Effector CD8-positive, alpha-beta T cell (primary cell): ENCODE data around the gene FAM114A2.

Experiments used
- DNase-seq: peaks from one replicate; lab custom pipeline; 2025; lab: John Stamatoyannopoulos, UW

Gene FAM114A2

DNA sequence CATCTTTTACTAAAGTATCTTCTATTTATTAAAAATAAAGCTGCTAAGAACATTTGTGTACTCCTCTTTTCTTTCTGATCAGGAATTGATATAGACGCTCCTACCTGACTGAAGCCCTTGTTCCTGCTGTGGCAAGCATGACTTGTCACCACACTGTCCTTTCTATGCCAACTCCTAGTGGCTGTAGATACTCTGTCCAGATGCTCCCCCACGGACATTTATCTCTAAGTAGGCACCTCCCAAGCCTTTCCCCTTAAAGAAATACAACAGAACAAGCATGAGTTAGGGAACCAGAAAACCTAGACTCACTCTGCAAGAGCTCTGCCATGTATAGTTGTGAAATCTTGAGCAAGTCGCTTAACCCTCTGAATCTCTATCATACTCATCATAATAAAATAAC is 53.2 kb downstream of the FAM114A2 start:
- DNase-seq: no peak

DNA sequence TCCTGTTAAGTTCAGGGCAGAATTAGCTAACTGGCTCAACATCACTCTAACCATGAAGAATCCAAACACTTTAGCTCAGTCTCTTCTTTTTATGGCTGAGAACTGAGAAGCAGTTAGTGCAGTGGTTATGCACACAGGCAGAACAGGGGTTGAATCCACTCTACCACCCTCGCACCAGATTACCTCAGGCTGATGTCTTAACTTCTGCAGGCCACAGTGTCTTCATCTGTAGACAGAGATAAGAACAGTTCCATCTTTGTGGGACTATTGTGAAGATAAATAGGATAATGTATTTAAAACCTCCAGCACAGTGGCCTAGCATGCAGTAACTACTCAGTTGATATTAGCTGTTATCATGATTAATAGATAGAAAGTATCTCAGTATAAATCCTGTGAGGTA is 54.8 kb downstream of the FAM114A2 start:
- DNase-seq: no peak

DNA sequence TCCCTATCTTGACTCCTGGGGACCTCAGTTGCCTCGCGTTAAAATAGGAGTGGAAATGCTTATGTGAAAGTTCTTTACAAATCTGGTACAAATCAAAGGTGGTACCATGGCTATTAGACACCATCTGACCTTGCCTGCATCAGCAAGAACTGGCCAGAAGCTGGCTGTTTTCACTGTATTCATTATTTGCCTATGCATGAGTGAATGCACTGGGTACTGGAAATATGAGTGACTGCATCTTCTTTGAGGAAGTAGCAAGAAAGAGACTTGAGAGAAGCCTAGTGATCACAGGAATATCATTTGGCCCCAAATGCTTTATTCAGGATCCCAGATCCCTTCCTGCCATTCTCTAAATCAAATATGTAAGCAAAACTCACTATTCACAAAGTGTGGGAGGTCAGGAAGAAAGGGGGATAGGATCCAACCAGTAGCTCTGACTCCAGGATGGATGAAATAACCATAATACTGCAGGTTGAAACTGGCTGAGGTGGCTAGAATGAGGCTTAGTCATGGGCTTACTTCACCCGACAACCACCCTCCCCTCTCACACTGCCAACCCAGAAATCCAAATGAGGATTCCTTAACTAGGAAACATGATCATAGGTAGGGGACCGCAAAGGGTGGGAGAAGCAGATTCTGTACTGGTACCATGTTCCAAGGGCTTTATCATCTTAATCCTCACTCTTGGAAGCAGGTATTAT is 56.7 kb downstream of the FAM114A2 start:
- DNase-seq: no peak

DNA sequence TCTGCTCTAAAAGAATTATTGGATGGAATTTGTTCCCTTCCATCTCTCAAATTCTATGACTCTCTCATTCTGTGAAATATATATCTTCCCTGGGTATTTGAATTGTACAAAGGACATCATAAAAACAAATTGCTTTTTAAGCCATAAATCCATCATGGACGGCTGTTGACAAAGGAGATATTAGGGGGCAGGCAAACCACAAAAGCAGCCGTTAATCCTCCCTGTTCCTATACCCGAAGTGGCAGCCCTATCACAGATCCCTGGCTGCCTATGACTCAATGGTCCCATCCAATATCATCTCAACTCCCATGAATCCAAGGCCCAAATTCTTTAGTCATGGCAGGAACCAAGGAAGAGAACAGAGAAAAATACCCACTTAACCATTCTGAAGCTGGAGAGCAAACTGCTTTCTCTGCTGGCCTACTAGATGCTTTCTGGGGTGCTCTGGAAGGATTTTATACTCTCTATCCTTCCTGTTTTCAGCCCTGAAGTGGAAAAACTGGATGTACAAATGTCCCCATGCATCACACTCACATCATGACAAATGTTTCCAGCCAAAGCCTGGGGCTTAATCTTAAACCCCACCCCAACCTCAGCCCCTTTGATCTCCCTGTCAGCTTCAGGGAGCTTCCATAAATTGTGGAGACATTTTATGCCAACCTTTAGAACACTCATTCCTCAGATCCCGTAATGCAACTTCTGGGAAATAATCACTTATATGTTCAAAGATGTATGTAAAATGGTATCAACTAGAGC is 59.5 kb downstream of the FAM114A2 start:
- DNase-seq: no peak

DNA sequence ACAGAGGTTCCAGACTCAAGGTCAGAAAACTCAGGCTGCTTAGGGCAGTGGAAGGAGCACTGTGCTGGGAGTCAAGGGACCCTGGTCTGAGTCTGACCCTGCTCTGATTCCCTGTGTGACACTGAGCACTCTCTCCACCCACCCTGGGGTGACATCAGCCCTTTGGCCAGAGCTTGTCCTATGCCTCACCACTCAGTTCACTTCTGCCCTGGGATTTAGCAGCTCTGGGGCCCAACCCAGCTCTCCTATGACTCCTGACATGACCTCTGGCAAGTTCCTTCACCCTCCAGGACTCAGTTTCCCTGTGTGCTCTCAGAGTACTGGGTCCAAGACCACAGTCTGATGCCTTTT is 63.9 kb downstream of the FAM114A2 start:
- DNase-seq: no peak

DNA sequence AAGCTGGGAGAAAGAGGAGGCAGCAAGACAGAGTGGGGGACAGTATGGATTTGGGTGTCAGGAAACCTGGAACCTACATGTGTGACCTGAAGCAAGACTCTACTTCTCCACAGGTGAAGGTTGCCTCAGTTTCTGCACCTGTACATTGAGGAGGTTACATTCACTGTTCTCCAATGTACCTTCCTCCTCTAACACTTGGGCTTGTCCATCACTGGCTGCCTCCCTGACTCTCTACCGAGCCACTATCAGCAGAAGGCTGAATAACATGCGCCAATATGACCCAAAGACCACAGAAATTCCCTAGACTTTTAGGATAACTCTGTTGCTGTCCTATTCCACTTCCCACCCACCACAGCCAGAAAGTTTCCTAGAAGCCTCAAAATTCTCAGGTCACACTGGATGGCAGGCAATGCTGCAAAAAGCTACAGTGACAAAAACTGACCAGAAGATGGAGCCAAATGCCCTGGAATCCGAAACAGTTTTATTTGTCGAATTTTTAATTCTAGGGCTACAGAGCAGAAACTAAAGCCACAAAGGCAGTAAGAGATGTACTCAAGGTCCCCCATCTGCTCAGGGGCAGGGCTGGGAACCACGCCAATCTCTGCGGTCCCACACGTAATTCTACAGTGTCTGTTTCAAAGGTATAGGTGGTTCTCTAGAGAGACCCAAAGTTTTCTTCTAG is 64.4 kb downstream of the FAM114A2 start:
- DNase-seq: no peak

DNA sequence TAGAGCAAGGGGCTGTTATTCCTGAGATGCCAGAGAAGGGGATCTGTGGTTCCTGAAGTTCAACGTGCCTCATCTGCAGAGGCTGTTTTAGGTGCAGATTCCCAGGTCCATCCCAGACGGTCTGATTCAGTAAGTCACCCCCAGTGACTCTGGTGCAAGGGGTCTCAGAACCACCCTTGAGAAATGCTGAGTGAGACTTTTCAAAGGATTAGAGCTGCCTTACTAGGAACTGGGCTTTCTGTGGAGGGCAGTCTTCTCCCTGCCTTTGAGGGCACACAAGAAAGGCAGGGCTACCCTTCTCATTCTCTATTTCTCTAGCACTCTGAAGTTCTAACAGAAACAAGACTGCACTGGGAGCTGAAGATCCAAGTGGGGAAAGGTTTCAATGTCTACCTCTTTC is 66.5 kb downstream of the FAM114A2 start:
- DNase-seq: no peak

DNA sequence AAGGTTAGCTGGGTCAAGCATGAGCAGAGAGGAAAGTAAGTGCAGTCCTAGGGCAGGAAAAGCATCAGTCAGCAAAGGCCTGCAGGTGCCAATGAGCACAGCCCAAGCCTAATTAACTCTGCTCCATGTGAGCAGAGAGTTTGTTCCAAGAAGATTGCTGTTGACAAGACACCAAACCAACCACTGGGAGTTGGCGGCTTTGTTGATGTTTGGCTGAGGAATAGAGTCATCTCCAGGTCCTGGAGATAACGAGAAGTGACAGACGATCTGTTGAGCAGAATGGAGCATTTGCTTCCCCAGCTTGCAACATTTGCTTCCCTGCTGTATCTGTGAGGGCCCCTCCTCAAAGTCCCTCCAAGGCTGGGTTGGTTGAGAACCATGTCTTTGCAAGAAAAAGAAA is 68.2 kb downstream of the FAM114A2 start:
- no peak for DNase-seq

DNA sequence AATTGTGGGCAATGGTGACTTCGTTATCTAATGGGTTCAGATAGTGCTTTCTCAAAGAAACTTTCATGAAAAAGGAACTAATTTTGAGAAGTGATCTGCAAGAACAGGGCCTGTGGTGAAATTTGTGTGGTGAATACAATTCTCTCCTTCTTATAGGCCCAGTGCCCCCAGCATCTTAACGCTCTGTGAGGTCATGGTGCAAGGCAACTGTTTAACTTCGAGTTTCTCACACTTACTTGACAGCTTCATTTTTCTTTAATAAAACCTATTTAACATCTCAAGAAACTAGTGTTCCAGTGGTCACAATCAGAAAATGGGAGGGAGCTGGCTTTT is 69.2 kb downstream of the FAM114A2 start:
- DNase-seq: no peak

DNA sequence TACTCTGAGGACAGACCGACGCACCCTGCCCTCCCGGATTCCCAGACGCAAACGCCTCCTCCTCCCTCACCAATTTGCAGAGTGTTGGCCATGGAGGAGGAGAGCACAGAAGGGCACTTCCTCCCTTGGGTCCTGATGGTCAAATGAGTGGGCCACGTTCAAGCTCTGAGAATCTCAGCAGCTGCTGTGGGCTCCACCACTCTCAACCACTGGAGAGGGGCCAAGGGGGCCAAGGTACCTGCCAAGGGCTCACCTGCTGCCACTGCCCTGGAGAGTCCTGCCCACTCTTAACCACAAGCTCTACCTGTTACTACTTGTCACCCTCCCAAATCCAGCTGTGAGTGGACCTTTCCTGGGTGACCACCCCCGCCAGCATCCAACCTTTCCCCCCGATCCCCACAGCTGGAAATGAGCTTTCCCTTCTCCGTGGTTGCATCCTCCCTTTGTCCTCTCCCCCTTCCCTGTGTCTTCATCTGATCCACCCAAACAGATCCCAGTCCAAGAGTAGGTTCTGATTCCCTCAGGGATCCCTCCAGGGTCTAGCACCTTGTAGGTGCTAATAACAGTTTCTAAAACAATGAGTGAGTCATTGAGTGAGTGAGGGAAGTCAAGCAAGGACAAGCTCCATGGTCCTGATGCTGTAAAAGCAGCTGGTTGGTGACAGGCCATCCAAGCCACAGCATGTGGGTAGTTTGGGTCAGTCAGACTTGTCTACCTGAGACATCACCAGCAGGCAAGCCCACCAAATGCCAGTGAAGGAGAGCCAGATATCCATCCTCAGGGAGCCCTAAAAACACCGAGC is 69.7 kb downstream of the FAM114A2 start:
- no peak for DNase-seq

DNA sequence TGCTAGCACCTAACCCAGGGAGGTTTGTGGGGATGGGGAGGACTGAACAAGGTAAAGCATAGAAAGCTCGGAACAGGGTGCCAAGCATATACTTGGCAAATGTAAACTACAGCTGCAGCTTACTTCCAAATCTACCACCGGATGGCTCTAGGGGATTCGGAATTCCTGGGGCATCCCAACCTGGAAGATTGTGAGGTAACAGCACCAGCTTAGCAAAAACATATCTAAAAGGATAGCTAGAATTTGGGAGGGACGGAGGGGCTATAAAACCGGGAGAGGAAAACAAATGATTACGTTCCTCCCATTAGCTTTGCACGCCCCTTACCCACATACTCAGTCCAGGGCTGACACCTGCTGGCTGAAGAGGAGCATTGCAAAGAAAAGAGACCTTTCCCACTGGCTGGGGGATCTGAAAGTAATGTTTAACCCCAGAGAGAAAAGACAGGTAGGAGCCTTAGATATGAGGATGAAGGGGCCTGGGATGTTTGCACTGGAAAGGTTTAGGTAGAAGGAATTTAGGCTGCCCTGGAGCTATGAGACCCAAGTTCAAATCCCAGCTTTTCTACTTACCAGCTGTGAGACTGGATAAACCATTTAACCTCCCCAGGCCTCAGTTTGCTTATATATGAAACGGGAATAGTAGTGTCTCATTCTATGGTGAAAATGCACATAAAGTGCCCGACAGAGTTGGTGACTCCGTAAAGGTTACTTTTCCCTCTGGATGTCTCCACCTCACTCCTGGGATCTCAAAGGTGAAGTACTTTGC is 73.6 kb downstream of the FAM114A2 start:
- no peak for DNase-seq

DNA sequence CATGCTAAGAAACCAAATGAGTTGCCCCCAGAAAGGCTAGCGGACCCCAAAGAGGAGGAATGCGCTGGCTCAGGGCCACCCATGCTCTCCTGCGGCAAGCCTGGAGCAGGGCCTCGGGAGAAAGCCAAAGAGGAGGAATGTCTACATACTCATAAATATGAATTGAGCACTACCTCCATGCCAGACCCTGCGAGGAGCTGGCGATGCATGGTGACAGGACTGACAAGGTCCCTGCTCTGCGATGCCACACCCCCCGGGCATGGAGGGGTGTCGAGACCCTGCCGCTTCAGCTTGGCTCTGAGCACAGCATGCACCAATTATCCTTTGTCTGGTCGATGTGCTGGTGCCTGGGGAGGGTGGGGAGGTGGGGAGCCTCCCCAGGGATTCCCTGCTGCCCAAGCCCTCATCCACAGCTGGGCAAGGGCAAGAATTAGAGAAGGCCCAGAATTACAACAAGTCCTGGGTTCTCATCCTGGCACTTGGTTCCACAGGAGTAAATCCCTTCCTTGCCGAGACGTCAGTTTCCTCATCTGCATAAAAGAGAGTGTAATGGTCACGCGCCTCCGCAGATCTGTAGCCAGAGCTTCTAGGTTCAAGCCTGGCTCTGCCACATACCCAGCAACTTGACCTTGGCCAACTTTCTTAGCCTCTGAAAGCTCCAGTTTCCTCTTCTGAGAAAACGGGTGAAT is 74.4 kb downstream of the FAM114A2 start:
- DNase-seq: no peak

DNA sequence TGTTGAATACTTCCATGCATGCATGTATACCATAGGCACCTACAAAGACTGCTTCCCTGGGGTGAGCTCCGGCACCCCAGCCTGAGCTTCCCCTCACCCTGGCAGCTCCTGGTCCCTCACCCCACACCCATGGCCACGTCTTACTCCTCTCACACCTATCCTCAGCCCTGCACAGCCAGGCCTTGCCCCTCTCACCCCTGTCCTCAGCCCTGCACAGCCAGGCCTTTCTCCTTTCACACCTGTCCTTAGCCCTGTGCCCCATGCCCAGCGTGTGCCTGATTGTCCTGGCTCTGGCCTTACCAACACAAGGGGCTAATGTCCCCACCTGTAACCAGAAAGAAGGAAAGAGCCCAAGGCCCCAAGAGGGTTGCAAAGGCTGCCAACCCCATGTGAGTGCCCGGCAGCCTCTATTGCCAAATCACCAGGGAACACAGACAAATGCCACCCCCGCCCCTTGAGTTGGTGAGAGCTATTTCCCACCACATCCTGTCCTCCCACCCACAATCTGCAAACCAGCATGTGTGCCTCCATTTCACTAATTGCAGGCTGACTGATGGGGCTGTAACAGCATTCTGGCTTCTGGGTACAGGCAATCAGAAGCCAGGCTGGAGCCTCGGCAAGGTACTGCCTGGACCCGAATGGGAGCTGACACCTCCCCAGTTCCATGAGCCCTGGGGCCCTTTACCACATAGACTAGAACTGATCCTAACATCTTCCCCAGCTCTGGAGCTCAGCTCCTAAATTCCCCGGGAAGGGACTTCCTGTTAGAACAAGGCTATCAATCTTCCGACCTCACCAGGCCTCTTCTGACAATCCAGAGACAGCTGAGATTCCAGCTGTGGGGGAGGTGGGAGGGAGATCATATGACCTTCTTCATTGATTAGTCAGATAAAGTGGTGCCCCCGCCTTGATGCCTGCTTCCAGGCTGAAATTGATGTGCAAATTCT is 78.2 kb downstream of the FAM114A2 start:
- no peak for DNase-seq

DNA sequence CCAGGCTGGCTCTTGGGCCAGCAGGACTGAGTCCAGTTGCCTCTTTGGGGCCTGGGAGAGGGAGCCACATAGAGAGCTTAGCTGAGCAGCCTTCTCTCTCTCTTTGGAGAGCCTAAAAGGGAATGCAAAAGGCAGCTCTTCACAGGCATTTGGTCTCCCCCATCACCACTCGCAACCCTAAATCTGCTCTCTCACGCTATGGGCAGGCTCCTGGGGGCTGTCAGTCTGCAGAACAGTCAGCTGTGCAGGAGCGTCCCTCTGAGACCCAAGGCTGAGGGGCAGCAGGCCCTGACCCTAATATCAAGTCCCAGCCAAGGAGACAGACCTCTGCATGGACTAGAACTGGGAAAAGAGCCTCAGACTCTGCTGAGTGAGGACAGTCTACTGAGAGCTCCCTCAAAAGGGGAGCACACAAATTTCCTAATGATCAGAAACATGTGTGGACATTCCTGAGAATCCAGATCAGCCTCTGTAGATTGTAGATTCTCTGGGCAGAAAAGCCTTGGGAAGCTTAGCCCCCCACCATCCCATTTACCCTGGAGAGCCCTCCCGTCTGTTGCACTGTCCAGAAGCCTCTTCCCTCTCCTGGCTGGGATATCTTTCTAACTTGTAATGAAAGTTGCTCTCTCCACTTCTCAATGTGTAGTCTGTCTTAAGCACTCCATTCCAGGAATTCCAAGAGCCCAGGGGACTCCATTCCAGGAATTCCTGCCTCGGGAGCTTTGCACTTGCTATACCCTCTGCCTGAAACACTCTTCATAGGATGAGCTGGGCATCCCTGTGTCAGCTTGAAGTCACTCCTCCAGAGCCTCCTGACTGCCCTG is 79.4 kb downstream of the FAM114A2 start:
- DNase-seq: no peak

DNA sequence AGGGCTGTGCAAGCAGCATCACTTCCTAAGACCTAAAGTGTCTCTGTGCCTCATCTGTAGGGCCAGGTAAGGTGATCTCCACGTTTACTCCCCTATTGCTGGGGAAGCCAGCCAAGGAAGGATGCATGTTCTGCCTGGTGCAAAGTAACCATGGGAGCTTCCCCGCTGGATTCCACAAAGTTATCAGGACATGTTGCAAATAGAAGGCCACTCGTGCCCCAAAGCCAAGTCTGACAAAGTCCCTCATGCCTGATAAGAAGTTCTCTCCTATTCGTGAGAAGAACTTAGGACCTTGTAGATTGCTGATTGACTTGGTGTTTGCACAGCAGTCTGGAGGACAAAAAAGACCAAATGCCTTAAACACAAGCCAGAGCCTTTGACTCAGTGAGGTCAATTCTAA is 81.5 kb downstream of the FAM114A2 start:
- DNase-seq: no peak

DNA sequence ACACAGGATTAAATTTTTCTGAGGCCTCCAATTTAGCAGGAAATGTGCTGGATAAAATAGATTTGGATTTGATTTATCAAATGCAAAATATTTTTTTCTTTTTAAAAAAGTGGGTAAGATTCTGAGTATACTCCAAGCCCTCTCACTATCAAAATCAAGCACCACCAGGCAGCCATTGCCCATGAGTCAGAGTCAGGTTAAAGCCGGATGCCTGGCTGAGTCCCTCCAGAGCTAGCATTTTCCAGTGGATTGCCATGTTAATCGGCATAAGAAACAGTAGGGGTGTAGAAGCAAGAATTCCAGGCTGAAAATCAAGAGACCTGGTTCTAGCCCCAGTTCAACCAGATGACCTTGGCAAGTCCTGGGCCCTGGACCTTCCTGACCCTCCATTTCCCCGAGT is 85.3 kb downstream of the FAM114A2 start:
- DNase-seq: no peak

DNA sequence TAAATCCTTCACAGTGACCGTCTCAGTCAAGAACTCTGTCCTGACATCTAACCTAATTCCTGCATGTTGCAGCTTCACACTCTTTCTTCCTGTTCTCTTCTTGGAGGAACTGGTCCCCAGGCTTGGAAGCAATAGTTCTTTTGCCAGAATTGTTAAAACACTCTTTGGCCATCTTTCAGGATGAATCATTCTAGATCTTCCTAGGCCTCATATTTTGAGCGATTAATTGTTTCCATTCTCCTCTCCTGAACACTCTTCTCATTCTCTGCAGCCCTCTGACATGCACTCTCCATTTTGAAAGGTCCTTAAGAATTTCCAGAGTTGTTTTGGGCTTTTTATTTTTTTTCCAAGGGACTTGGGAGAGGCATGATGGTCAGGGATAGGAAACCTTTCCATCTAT is 85.8 kb downstream of the FAM114A2 start:
- DNase-seq: no peak

DNA sequence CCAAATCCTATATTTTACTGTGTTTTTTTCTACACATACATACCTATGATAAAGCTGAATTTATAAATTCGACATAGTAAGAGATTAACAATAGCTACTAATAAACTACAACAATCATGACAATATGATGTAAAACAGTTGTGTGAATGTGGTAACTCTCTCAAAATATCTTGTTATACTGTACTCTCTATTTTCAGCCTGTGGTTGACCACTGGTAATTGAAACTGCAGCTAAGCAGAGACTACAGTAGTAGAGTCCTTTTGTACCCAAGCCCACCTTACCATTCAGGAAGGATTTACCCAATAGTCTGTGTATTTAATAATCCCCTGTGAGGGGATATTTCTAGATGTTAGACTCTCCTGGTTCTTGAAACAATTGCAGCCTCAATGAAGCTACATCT is 86.7 kb downstream of the FAM114A2 start:
- DNase-seq: no peak

DNA sequence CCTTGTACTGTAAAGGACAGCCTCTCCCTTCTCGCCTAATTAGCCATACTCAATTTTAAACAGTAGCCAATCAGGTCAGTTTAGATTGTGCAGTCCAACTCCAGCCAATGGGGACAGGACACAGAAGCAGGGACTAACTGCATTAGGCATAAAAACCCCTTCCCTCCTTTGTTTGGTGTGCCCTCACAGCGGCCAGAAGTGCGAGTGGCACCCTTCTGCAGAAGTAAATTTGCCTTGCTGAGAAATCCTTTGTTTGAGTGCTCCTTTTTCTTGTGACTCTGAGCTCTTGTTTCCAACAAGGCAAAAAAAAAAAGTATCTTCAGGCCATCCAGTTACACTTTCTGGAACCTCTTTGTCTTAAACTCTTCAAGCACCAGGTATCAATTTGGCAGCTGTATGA is 97.4 kb downstream of the FAM114A2 start:
- no peak for DNase-seq
